ENCODE measurements around the gene TNRC6A.
A peak's percentile ranks its signal among the peaks of the same experiment; 100 is the strongest.
"Not testable (repeated sequence)": the region's sequence is repeated elsewhere in the genome, so short reads cannot be mapped to it uniquely, and the experiment has no call there.

TNRC6A gene

DNA sequence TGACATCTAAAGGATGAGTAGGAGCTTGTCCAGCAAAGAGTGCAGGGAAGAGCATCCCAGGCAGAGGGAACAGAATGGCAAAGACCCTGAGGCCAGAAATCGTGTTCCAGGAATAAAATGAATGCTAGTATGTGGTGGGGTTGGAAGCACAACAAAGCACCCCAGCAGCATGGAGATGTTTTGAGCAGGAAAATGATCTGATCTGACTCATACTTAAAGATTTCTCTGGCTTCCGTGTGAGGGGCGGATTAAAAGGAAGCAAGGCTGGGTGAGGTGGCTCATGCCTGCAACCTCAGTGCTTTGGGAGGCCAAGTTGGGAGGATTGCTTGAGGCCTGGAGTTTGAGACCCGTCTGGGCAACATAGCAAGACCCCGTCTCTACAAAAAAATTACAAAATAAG lies 118.6 kb downstream of the TNRC6A start:
- H3K4me3 ChIP-seq (ENCODE audit: low read length): no peak overlapping the region
- peaks cover 12% of the 10 kb centered on the region for H3K4me1 ChIP-seq (ENCODE audit: control insufficient read depth, insufficient read depth, low read length)
- peak; percentile 26 for DNase-seq (ENCODE audit: low read depth)
- no peak overlapping the region for H3K9ac ChIP-seq (ENCODE audit: low read length)
- no peaks in the 10 kb centered on the region for H3K27me3 ChIP-seq (replicated peaks; ENCODE audit: control insufficient read depth, insufficient read depth, low read length)
- H3K9me3 ChIP-seq (ENCODE audit: control insufficient read depth, low read length): no peaks in the 10 kb centered on the region
- no peaks in the 10 kb centered on the region for H3K36me3 ChIP-seq (ENCODE audit: control insufficient read depth, insufficient read depth, low read length, severe bottlenecking)

DNA sequence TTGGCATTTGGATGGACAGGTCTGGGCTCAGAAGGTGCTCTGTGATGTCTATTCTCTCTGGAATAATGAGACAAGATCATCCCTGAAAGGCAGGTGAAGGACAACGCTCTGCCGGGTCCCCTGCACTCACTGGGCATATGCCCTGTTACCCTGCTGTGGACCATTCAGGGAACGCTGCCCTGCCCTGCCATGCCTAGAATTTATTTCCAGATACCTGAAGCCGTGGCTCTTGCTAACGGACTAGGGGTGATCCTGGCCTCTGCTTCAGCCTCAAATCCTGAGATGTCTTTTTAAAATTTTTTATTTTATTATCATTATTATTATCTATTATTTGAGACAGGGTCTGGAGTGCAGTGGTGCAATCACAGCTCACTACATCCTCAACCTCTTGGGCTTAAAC lies 120.2 kb downstream of the TNRC6A start:
- H3K9me3 ChIP-seq (ENCODE audit: control insufficient read depth, low read length): no peaks in the 10 kb centered on the region
- H3K9ac ChIP-seq (ENCODE audit: low read length): no peak overlapping the region
- DNase-seq (ENCODE audit: low read depth): no peak
- no peaks in the 10 kb centered on the region for H3K27me3 ChIP-seq (replicated peaks; ENCODE audit: control insufficient read depth, insufficient read depth, low read length)
- no peak overlapping the region for H3K4me3 ChIP-seq (ENCODE audit: low read length)
- no peaks in the 10 kb centered on the region for H3K36me3 ChIP-seq (ENCODE audit: control insufficient read depth, insufficient read depth, low read length, severe bottlenecking)
- peaks cover 23% of the 10 kb centered on the region for H3K4me1 ChIP-seq (ENCODE audit: control insufficient read depth, insufficient read depth, low read length)

DNA sequence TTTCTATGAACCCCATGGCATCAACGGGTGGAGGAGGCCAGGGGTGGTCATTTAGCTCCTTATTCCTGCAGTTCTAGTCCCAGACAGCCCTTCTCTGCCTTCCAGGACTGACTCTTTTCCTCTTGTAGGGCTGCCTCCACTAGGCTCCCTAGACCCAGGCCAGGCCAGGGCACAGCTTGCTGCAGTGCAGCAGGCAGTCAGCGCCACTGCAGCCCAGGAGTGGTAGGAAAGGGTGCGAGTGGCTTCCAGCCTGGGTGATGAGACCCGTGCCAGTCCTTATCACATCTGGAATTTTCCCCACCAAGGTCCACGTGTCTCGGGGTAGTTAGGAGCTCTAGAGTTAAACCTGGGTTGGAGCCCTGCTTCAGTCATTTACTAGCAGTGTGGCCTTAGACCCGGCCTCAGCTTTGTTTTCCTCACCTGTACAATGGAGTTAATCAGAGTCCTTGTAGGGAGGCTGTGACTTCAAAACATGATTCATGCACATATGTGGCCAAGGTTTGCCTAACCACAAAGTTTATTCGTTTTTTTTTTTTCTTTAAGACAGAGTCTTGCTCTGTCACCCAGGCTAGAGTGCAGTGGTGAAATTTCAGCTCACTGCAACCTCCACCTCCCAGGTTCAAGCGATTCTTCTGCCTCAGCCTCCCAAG lies 121.0 kb downstream of the TNRC6A start:
- Histone ChIP-seq H3K4me3 (ENCODE audit: low read length) (no peak overlapping the region), H3K27me3 (replicated peaks; ENCODE audit: control insufficient read depth, insufficient read depth, low read length) (no peaks in the 10 kb centered on the region), H3K36me3 (ENCODE audit: control insufficient read depth, insufficient read depth, low read length, severe bottlenecking) (no peaks in the 10 kb centered on the region), H3K9me3 (ENCODE audit: control insufficient read depth, low read length) (no peaks in the 10 kb centered on the region), H3K9ac (ENCODE audit: low read length) (no peak overlapping the region), H3K4me1 (ENCODE audit: control insufficient read depth, insufficient read depth, low read length) (peaks cover 23% of the 10 kb centered on the region)
- DNase-seq (ENCODE audit: low read depth): peak; percentile 24

DNA sequence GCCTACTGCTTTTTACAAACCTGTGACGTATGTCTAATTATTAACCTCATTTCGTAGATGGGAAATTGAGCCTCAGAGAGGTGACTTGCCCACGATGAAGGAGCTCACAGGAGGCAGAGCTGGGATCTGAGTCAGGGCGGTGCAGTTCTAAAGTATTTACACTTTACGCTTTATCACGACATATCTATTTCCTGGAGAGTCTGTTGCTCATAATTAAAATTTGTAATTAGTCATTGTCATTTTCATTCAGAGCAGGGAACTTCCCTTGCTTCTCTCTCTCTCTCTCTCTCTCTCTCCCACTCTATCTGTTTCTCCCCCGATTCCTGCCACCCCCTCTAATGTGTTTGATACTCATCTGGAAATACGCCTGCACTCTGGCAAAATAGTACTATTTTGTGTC lies 122.2 kb downstream of the TNRC6A start:
- no peak overlapping the region for H3K9ac ChIP-seq (ENCODE audit: low read length)

DNA sequence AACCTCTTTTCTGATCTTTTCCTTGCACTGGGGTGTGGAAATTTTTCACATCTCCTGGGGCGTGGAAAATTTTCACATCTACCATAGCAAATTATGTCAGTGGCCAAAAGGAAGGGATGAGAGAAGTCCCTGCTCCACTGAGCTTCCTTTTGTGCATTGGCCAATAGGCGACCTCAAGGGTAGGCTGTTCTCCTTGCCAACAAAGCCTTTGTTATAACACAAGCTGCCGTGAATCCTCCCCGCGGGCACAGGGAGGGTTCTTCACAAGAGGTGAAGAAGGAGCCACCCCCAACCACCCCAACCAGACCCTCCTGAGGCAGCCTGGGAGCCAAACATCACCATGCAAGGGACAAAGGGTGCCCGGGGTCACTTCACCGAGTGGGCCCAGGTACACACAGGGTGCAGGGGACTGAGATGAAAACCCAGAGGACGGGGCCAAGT lies 122.8 kb downstream of the TNRC6A start:
- no peak overlapping the region for H3K9ac ChIP-seq (ENCODE audit: low read length)
- no peaks in the 10 kb centered on the region for H3K27me3 ChIP-seq (replicated peaks; ENCODE audit: control insufficient read depth, insufficient read depth, low read length)
- no peaks in the 10 kb centered on the region for H3K9me3 ChIP-seq (ENCODE audit: control insufficient read depth, low read length)
- no peaks in the 10 kb centered on the region for H3K36me3 ChIP-seq (ENCODE audit: control insufficient read depth, insufficient read depth, low read length, severe bottlenecking)
- no peak for DNase-seq (ENCODE audit: low read depth)
- H3K4me3 ChIP-seq (ENCODE audit: low read length): no peak overlapping the region
- H3K4me1 ChIP-seq (ENCODE audit: control insufficient read depth, insufficient read depth, low read length): peaks cover 23% of the 10 kb centered on the region

More for the DNA sequence above, 122.2 kb downstream of the TNRC6A start:
- Histone ChIP-seq H3K4me1 (ENCODE audit: control insufficient read depth, insufficient read depth, low read length) (peaks cover 23% of the 10 kb centered on the region), H3K36me3 (ENCODE audit: control insufficient read depth, insufficient read depth, low read length, severe bottlenecking) (no peaks in the 10 kb centered on the region), H3K27me3 (replicated peaks; ENCODE audit: control insufficient read depth, insufficient read depth, low read length) (no peaks in the 10 kb centered on the region), H3K4me3 (ENCODE audit: low read length) (no peak overlapping the region), H3K9me3 (ENCODE audit: control insufficient read depth, low read length) (no peaks in the 10 kb centered on the region)
- no peak for DNase-seq (ENCODE audit: low read depth)

DNA sequence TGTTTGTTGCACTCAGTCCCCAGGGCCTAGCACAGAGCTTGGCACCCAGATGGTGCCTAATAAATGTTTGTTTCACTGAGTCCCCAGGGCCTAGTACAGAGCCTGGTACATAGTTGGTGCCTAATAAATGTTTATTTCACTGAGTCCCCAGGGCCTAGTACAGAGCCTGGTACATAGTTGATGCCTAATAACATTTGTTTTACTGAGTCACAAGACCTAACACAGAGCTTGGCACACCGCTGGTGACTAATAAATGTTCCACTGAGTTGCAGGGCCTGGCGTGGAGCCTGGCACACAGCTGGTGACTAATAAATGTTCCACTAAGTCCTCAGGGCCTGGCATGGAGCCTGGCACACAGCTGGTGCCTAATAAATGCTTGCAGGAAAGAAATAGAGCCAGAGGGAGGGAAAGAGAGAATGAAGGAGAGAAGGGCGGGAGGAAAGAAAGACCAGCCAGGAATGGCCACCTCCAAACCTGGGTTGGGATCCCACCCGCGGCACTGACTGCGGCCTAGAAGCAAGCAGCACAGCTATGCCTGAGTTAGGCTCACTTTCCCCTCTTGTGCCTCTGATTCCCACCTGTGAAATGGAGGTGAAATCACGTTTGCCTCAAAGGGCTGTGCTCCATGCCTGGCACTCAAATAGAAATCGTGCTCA lies 123.8 kb downstream of the TNRC6A start:
- Histone ChIP-seq H3K4me1 (ENCODE audit: control insufficient read depth, insufficient read depth, low read length) (peaks cover 23% of the 10 kb centered on the region), H3K9ac (ENCODE audit: low read length) (no peak overlapping the region), H3K27me3 (replicated peaks; ENCODE audit: control insufficient read depth, insufficient read depth, low read length) (no peaks in the 10 kb centered on the region), H3K36me3 (ENCODE audit: control insufficient read depth, insufficient read depth, low read length, severe bottlenecking) (no peaks in the 10 kb centered on the region), H3K9me3 (ENCODE audit: control insufficient read depth, low read length) (no peaks in the 10 kb centered on the region), H3K4me3 (ENCODE audit: low read length) (no peak overlapping the region)
- no peak for DNase-seq (ENCODE audit: low read depth)

DNA sequence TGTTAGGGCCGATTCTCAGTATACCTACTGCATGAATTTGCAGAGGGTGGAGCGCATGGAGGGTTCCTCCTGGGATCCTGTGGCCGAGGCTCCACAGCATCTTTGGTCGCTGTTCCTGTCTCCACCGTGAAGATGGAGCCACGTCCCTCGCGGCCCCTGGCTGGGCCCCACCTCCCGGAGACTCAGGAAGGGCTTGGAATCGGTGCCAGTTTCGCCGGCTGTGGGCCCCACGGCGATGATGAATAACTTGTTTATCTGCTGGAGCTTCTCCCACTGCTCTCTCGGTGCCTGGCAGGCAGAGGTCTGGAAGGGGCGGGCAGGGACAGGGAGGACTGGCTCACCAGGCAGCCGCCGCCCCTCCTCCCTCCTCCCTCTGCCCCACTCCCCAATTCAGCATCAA lies 124.4 kb downstream of the TNRC6A start:
- Histone ChIP-seq H3K27me3 (replicated peaks; ENCODE audit: control insufficient read depth, insufficient read depth, low read length) (no peaks in the 10 kb centered on the region), H3K4me1 (ENCODE audit: control insufficient read depth, insufficient read depth, low read length) (peaks cover 21% of the 10 kb centered on the region), H3K4me3 (ENCODE audit: low read length) (no peak overlapping the region), H3K36me3 (ENCODE audit: control insufficient read depth, insufficient read depth, low read length, severe bottlenecking) (no peaks in the 10 kb centered on the region), H3K9me3 (ENCODE audit: control insufficient read depth, low read length) (no peaks in the 10 kb centered on the region), H3K9ac (ENCODE audit: low read length) (no peak overlapping the region)
- DNase-seq (ENCODE audit: low read depth): peak; percentile 53

DNA sequence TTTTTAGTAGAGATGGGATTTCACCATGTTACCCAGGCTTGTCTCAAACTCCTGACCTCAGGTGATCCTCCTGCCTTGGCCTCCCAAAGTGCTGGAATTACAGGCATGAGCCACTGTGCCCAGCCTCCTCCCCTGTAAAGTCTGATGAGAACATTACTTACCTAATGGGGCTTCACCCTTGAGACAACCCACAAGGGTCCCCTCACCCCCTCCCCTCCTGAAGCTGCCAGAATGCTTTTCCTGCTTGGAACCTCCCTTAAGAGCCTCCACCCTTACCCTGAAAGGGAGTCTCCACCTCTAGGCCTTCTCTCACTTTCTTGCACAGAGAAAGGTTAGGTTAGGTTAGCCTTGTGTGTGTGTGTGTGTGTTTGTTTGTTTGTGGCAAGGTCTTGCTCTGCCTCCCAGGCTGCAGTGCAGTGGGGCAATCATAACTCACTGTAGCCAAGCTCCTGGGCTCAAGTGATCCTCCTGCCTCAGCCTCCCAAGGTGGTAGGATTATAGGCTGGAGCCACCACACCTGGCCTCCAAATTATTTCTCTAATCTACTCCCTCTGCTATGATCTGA lies 125.2 kb downstream of the TNRC6A start:
- H3K36me3 ChIP-seq (ENCODE audit: control insufficient read depth, insufficient read depth, low read length, severe bottlenecking): no peaks in the 10 kb centered on the region
- H3K27me3 ChIP-seq (replicated peaks; ENCODE audit: control insufficient read depth, insufficient read depth, low read length): no peaks in the 10 kb centered on the region
- H3K4me1 ChIP-seq (ENCODE audit: control insufficient read depth, insufficient read depth, low read length): peaks cover 19% of the 10 kb centered on the region
- no peak overlapping the region for H3K9ac ChIP-seq (ENCODE audit: low read length)
- no peaks in the 10 kb centered on the region for H3K9me3 ChIP-seq (ENCODE audit: control insufficient read depth, low read length)
- no peak overlapping the region for H3K4me3 ChIP-seq (ENCODE audit: low read length)
- DNase-seq (ENCODE audit: low read depth): no peak

DNA sequence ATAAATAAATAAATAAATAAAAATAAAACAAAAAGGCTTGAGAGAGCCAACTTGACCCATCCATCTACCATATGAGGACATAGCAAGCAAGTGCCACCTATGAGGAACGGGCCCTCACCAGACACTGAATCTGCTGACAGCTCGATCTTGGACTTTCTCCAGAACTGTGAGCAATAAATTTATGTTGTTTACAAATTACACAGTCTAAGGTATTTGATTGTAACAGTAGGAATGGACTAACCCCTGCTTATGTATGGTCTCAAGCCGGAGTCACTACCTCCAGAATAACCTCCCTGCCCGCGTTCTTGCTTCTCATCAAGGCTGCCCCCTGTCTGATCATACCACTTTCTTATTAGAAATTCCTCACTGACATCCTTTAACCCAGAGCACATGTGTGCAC lies 126.2 kb downstream of the TNRC6A start:
- Histone ChIP-seq H3K4me1 (ENCODE audit: control insufficient read depth, insufficient read depth, low read length) (peaks cover 14% of the 10 kb centered on the region), H3K9ac (ENCODE audit: low read length) (no peak overlapping the region), H3K27me3 (replicated peaks; ENCODE audit: control insufficient read depth, insufficient read depth, low read length) (no peaks in the 10 kb centered on the region), H3K4me3 (ENCODE audit: low read length) (no peak overlapping the region), H3K9me3 (ENCODE audit: control insufficient read depth, low read length) (no peaks in the 10 kb centered on the region), H3K36me3 (ENCODE audit: control insufficient read depth, insufficient read depth, low read length, severe bottlenecking) (no peaks in the 10 kb centered on the region)
- no peak for DNase-seq (ENCODE audit: low read depth)

DNA sequence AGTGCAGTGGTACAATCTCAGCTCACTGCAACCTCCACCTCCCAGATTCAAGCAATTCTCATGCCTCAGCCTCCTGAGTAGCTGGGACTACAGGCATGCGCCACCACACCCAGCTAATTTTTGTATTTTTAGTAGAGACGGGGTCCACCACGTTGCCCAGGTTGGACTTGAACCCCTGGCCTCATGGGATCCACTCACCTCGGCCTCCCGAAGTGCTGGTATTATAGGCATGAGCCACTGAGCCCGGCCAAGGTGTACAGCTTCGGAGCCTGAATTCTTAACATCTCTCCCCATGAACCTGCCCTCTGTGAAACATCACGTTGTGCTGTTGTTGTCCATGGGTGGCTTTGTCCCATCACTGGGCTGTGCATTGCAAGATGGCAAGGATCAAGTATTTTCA lies 127.4 kb downstream of the TNRC6A start:
- DNase-seq (ENCODE audit: low read depth); H3K9me3 ChIP-seq (ENCODE audit: control insufficient read depth, low read length); H3K27me3 ChIP-seq (replicated peaks; ENCODE audit: control insufficient read depth, insufficient read depth, low read length): not testable (repeated sequence)

DNA sequence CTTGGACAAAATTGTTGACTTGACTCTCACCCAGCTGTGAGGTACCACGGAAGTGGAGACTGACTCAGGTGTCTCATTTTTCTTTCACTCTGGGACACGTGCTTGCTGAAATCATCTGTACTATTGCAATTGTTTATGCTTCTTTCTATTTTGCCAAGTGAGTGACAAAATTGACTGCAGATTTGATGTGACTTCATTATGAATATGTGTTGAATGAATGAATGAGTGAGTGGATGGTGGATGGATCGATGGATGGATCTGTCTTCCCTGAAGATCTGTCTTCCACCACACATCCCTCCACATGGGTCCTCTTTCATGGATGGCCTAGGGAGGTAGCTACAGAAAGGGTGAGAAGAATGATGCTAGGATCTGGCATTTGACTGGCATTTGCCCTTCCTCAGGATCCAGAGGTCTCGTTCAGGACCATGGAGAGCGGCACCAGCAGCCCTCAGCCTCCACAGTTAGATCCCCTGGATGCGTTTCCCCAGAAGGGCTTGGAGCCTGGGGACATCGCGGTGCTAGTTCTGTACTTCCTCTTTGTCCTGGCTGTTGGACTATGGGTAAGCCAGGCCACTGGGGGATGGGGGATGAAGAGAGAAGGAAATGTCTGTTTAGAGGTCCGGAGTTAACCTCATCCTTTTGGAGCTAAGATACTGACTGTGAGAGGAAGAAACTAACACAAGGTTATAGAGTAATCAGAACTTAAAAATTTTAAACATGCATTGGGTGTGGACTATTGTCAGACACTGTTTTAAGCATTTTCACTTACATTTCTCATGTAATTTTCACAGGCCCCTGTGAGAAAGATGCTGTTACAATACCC lies 129.0 kb downstream of the TNRC6A start:
- peak; percentile 75 for DNase-seq (ENCODE audit: low read depth)

More for the DNA sequence above, 127.4 kb downstream of the TNRC6A start:
- H3K4me3 ChIP-seq (ENCODE audit: low read length); H3K36me3 ChIP-seq (ENCODE audit: control insufficient read depth, insufficient read depth, low read length, severe bottlenecking); H3K9ac ChIP-seq (ENCODE audit: low read length): not testable (repeated sequence)
- peaks cover 11% of the 10 kb centered on the region for H3K4me1 ChIP-seq (ENCODE audit: control insufficient read depth, insufficient read depth, low read length)

More for the DNA sequence above, 129.0 kb downstream of the TNRC6A start:
- H3K27me3 ChIP-seq (replicated peaks; ENCODE audit: control insufficient read depth, insufficient read depth, low read length): no peaks in the 10 kb centered on the region
- no peaks in the 10 kb centered on the region for H3K36me3 ChIP-seq (ENCODE audit: control insufficient read depth, insufficient read depth, low read length, severe bottlenecking)
- peaks cover 10% of the 10 kb centered on the region for H3K4me1 ChIP-seq (ENCODE audit: control insufficient read depth, insufficient read depth, low read length)
- H3K9me3 ChIP-seq (ENCODE audit: control insufficient read depth, low read length): no peaks in the 10 kb centered on the region
- no peak overlapping the region for H3K4me3 ChIP-seq (ENCODE audit: low read length)
- H3K9ac ChIP-seq (ENCODE audit: low read length): no peak overlapping the region
